HG03103 (cell line): Measurements from ENCODE around the gene ADGRG6.
"Not testable (repeated sequence)": the region's sequence is repeated elsewhere in the genome, so short reads cannot be mapped to it uniquely, and the experiment has no call there.

Experiments
- ATAC-seq: cut with Tn5 transposase; IDR thresholded peaks from one replicate; pipeline ENCODE4 v1.9.1; 2021; ENCODE audit warnings: low read depth; ENCODE audit not compliant: unreplicated experiment

Gene ADGRG6

DNA sequence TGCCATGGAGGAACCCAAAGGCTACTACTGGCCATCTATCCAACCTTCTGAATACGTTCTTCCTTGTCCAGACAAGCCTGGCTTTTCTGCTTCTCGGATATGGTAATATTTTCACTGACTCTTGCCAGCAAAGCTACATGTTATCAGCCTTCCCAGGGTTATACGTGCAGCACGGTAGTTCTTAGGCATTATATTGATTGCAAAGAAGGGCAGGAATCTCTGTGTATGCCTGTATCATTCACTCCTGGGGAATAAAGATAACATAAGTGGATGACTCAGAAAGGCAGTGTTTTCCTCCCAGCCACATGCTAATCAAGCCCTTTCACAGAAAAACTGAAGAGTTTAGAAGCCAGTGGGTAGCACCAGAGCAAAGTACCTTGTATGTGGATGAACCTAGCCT lies 98.7 kb downstream of the ADGRG6 start:
- no peak for ATAC-seq

DNA sequence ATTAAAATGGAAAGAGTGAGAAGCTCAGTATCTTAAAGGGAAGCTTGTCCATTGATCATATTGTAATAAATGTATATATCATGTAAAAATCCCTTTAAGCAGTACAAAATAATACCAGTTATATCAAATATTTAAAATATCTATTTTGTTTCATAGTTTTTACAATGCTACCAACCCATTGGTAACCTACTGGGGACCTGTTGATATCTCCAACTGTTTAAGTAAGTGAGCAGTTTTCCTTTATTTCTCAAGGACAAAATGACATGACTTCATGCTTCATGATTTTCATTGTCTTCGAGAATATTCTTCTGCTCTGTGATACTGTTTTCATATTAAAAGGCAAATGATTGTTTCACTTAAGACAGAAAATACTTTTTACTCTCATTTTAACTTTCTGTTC lies 100.0 kb downstream of the ADGRG6 start:
- ATAC-seq = no peak

DNA sequence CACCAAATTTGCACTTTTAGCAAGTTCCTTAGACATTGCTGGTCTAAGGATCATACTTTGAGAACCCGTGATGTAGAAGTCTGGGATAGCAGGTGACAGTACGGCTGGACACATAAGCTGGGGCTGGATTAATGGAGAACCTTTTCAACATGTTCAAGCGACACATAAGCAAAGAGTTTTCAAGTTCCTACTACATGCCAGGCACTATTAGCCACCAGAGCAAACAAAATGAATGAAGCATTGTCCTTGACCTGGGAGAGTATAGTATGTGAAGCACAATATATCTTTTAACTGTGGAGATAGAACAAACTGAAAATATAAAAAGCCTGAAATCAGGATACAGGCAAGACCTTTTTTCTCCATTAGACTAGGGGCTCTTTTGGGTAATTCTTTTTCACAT lies 102.9 kb downstream of the ADGRG6 start:
- ATAC-seq = no peak

- no peak for ATAC-seq
Measured at GRCh38 chr6:142406131-142406530, 104.3 kb downstream of the ADGRG6 start.

DNA sequence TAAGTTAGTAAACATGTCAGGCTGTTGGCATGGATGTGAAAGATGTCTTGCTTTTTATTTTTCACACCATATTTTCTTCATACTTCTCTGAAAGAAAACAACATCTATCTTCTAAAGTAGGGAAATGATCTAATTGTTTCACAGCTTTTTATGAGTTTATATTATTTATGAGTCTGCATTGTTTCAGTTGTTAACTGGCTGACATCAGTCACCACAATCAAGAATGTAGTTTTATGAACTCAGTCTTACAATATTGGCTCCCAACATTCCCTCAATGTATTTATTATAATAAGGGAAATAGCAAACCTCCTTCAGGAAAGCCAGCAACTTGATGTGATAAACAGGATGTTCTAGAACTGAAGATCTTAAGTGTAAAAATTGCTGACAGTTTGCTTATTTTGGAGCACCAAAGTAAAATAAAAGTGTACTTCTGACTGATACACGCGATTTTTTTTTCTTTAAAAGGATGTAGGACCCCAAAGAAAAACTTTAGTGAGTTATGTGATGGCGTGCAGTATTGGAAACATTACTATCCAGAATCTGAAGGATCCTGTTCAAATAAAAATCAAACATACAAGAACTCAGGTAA lies 106.0 kb downstream of the ADGRG6 start:
- no peak for ATAC-seq

DNA sequence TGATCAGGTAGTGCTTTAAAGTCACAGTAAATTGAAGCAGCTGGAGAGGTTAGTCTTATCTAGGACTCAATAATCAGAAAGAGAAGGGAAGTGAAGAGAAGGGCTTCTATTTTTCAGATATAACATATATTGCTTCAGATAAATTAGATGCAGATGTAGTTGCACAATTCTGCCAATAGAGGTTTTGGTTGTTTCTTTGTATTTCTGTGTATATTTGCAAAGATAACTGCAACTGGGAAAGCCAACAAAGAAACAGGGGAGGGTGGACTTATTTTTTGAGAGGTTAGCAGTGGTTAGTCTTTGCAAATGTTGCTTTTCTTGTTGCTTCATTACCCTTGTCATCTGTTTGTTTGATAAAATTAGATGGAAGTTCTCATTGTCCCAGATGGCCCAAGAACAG lies 106.6 kb downstream of the ADGRG6 start:
- ATAC-seq = no peak

- no peak for ATAC-seq
Measured at GRCh38 chr6:142409794-142410193, 108.0 kb downstream of the ADGRG6 start.

- ATAC-seq = no peak
Measured at GRCh38 chr6:142411145-142411544, 109.3 kb downstream of the ADGRG6 start.

DNA sequence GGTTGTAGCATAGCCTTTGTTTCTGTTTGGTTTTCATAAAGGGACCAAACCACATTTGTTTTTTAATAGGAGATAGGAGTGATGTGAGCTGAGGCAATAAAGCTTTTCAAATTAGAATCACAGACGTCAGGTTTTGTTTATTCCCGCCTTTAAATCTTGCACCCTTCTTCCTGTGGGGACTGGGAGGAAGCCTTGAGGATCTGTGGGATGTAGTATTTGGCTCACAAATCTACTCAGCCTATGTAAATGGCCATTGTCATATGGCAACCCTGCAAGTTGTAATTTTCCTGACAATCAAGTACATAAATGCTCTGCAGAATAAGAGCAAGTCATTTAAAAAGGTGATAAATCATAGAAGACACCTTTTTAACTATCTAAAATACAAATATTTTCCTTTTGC lies 110.4 kb downstream of the ADGRG6 start:
- no peak for ATAC-seq

GRCh38 chr6:142412658-142413057 lies 110.9 kb downstream of the ADGRG6 start:
- no peak for ATAC-seq

- no peak for ATAC-seq
Measured at GRCh38 chr6:142413111-142413510, 111.3 kb downstream of the ADGRG6 start.

- ATAC-seq = no peak
Measured at GRCh38 chr6:142414462-142415250, 112.8 kb downstream of the ADGRG6 start.

DNA sequence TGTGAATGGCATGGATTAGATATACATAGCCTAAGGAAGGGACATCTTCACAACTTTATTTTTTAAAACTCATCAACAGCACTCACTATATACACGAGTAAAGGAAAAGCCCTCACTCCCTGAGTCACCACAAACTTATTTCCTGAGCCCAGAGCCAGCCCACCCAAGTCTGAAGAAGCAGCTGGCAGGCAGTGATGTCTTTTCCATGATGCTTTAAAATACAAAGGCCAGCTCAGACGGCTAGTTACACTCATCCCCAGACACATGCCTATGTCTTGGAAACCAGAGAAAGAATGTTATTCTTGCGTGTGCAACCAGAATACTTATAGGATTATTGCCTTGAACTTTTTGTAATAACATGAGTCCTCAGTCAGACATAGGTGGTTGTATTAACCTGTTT lies 114.4 kb downstream of the ADGRG6 start:
- ATAC-seq = no peak

DNA sequence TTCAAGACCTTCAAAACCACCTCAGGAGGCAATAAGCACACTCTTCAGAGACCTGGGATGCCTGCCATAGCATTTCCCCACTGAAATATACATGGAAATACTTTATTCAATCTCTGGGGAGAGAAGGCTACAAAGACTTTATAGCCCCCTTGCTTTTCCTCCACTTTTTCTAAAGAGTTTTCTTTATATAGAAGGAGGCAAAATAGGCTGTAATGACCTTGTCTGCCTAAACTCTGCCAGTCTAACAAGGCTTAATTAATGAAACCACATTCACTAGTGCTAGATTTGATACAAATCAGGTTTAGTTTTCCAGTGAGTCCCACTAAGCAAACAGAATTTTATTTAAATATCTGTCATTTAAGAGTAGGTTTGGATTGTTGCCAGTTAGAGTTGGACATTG lies 114.9 kb downstream of the ADGRG6 start:
- ATAC-seq = no peak

DNA sequence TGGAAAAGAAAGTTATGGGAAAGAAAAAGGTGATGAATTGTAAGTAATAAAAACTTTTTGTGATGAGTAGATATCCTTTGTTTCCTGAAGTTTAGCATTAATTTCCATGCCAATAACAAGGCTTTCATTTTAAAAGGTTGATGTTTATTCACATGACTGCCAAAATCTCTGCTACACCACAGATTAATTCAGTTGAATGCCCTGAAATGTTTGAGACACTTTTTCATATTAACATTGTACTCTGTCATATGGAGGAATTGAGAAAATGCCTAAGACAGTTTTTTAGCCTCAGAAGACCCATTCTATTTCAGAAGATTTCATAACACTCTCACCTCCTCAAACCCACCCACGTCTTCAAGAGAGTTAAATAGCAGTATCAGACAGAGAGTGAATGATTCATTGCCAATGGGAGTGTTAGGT lies 115.5 kb downstream of the ADGRG6 start:
- no peak for ATAC-seq

- no peak for ATAC-seq
Measured at GRCh38 chr6:142419071-142419470, 117.3 kb downstream of the ADGRG6 start.

DNA sequence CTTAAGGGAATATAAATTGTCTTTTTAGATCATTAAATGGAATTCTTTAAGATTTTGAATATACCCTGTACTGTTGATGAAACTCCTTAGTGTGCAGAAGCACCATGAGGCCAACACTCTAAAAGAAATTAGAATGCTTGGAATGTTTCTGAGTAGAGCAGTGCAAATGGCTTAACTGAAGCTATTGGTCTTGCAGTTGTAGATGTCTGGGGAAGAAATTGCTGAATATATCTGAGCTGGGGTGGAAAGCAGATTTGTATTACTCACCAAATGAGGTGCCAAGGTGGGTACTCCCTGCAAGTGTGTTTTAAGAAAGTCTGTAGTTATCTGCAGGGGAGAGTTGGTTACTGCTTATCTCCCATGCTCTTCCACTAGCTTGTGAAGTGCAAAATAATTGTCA lies 119.0 kb downstream of the ADGRG6 start:
- ATAC-seq = no peak

DNA sequence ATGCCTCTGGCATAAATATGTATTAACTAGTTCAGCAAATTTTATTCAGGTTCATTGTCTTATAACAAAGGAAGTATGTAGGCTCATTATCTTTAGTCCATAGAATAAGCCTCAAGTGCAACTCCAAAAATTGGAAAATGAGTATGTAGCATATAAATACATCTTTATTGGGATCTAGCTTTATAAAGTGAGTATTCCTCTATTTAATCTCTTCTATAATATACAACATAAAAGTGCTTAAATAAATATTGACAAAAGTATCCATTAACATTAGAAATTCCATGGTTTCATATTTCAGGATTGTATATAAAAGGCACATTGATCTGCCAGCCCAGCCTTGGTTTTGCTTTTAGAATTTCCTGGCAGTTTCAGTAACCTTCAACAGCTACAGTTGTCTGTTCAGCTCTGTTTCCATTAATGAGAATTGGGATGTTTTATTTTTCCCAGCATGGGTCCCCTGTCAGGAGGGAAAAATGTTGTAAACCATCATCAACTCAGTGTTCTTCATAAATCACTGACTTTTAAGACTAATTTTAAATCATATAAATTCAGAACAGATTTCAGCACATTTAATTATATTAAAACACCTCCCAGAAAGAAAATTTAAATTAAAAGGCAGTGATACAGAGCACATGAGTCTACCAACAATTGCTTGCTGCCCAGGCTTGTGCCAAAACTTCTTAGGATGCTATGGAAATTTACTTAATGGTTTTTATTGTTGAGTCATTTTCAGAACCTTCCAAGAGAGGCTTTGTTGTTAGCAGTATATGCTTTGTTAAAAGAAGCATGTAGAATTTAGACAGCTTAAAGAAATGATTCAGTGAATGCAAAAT lies 119.7 kb downstream of the ADGRG6 start:
- ATAC-seq = no peak

- not testable (repeated sequence) for ATAC-seq
Measured at GRCh38 chr6:142426444-142427132, 124.8 kb downstream of the ADGRG6 start.

DNA sequence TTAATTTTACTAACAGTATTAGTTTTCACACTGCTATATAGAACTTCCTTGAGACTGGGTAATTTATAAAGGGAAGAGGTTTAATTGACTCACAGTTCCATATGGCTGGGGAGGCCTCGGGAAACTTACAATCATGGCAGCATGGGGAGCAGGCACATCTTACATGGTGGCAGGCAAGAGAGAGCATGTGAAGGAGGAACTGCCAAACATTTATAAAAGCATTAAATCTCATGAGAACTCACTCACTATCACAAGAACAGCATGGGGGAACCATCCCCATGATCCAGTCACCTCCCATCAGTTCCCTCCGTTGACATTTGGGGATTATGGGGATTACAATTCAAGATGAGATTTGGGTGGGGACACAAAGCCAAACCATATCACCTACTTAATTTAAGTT lies 126.7 kb downstream of the ADGRG6 start:
- ATAC-seq = not testable (repeated sequence)

- ATAC-seq = no peak
Measured at GRCh38 chr6:142429195-142429594, 127.4 kb downstream of the ADGRG6 start.
